NCI-H2196 (cell line): Measurements from ENCODE around the gene PPIP5K1.
"Not testable (repeated sequence)": the region's sequence is repeated elsewhere in the genome, so short reads cannot be mapped to it uniquely, and the experiment has no call there.

Source experiments
- DNase-seq: peaks from one replicate; lab custom pipeline; 2025; ENCODE audit not compliant: unreplicated experiment; lab: John Stamatoyannopoulos, UW

The PPIP5K1 gene

GRCh38 chr15:43589778-43590466 is at the start of gene PPIP5K1:
Gene PPIP5K1 (minus strand): TSS chr15:43590208. CDS start chr15:43584504, 5,704 bp downstream.
- not testable (repeated sequence) for DNase-seq

- not testable (repeated sequence) for DNase-seq
These were observed 48.6 kb upstream of the PPIP5K1 start for GRCh38 chr15:43638464-43639204.

DNA sequence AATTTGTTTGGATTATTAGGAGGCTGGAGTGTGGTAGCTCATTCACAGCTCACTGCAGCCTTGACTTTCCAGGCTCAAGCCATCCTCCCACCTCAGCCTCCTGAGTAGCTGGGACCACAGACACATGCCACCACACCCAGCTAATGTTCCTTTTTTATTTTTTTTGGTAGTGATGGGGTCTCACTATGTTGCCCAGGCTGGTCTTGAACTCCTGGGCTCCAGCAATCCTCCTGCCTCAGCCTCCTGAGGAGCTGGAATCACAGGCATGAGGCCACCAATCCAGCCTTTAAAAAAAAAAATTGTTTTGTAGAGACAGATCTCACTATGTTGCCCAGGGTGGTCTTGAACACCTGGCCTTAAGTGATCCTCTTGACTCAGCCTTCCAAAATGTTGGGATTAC is 36.9 kb upstream of the PPIP5K1 start:
- not testable (repeated sequence) for DNase-seq

DNA sequence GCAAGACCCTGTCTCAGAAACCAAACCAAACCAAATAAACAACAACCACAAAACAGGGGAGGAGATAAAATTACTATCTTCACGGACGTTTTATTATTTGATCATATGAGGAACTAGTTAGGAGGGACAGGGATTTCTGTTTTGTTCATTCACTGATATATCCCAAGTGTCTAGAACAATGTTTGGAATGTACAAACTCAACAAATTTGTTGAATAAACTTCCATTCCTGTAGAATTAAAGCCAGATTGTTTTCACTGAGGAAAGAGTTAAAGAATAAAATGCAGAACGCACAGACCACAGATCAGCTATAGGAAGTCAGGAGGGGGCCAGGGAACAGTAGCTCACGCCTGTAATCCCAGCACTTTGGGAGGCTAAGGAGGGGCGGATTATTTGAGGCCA is 35.1 kb upstream of the PPIP5K1 start:
- no peak for DNase-seq

- DNase-seq, result peak; percentile 2
These were observed 32.2 kb upstream of the PPIP5K1 start for GRCh38 chr15:43622068-43622799.

GRCh38 chr15:43618700-43619099 is 28.7 kb upstream of the PPIP5K1 start, which contains the start of gene STRC:
Gene STRC (minus strand): TSS chr15:43618800. CDS start chr15:43618722, 78 bp downstream.
- not testable (repeated sequence) for DNase-seq

GRCh38 chr15:43617750-43618149 is 27.7 kb upstream of the PPIP5K1 start:
- DNase-seq, result not testable (repeated sequence)

DNA sequence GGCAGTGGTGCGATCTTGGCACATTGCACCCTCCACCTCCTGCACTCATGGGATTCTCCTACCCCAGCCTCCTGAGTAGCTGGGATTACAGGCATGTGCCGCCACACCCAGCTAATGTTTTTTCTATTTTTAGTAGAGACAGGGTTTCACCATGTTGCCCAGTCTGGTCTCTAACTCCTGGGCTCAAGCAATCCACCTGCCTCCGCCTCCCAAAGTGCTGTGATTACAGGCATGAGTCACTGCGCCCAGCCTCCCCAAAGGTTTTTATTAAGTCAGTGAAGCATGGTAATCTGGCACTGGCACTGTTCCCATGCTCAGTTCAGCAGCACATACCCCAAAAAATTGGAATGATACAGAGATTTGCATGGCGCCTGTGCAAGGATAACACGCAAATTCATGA is 12.2 kb upstream of the PPIP5K1 start:
- DNase-seq, result not testable (repeated sequence)

GRCh38 chr15:43600200-43600599 is 10.2 kb upstream of the PPIP5K1 start:
- DNase-seq, result not testable (repeated sequence)

DNA sequence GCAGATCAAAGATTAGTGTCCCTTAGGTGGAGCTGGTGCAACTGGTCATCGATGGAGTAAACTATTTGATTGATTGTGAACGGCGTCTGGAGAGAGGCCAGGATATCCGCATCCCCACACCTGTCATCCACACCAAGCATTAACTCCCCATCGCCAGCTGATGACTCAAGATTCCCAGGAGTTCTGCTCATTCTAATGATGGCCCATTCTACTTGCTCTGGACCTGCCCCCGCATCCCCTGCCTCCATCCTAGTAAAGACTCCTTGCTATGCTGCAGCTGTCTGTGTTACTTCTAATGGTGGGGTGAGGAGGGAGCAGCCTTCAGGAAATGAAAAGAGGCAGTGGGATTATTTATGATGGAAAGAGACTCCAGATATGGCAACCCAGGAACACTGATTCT is 9.1 kb upstream of the PPIP5K1 start:
- DNase-seq, result not testable (repeated sequence)

- DNase-seq, result not testable (repeated sequence)
These were observed 3.6 kb upstream of the PPIP5K1 start, which contains the start of gene CKMT1B for GRCh38 chr15:43593328-43594190. Gene CKMT1B (plus strand): TSS chr15:43594027. CDS start chr15:43594219, 192 bp downstream.

- DNase-seq, result not testable (repeated sequence)
These were observed 2.8 kb upstream of the PPIP5K1 start for GRCh38 chr15:43592841-43593240.

- DNase-seq, result not testable (repeated sequence)
These were observed 15.4 kb downstream of the PPIP5K1 start for GRCh38 chr15:43574607-43575006.

GRCh38 chr15:43566615-43567014 is 23.4 kb downstream of the PPIP5K1 start:
- not testable (repeated sequence) for DNase-seq

DNA sequence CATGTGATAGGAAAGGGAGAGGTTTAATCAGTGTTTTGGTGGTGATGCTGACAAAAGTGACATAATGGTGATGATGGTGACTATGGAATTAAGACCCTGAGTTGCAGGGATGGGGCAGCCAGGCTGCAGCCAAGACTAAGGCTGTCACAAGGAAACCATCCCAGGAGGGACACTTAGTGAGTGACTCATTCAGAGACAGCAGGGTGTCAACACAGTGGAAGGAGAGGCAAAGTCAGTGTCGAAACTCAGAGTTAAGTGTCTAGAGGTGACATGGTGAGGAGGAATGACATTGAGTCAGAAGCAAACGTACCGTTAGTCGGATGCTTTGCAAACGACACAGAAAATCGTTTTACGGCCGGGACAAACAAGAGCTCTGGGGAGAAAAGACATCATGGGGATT is 26.2 kb downstream of the PPIP5K1 start:
- not testable (repeated sequence) for DNase-seq

GRCh38 chr15:43562753-43563152 is 27.3 kb downstream of the PPIP5K1 start:
- DNase-seq, result not testable (repeated sequence)

- DNase-seq, result no peak
These were observed 37.0 kb downstream of the PPIP5K1 start for GRCh38 chr15:43552986-43553385.

GRCh38 chr15:43552256-43552655 is 37.8 kb downstream of the PPIP5K1 start:
- no peak for DNase-seq

DNA sequence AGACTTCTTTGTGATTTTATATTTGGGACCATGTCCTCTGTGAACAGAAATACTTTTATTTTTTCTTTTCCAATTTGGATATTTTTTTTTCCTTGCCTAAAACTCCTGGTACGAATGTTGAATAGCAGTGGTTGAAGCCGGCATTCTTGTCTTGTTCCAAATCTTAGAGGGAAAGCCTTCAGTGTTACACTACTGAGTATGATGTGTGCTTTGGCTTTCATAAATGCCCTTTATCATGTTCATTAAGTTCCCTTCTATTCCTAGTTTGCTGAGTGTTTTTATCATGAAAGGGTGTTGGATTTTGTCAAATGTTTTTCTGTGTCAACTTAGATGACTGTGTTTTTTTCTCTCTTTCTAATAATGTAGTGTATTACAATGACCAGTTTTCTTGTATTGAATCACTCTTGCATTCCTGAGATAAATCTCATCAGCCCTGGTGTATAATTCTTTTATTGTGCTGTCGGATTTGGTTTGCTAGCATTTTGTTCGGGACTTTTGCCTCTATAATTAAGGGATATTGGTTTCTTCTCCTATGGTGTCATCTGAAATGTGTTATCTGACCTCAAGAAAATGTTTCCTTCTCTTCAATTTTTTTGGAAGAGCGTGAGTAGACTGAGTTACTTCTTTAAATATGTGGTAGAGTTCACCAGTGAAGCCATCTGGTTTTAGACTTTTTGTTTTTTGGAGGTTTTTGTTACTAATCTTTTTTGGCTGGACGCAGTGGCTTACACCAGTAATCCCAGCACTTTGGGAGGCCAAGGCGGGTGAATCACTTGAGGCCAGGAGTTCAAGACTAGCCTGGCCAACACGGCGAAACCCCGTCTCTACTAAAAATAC is 39.3 kb downstream of the PPIP5K1 start:
- no peak for DNase-seq
